Keratinocyte (primary cell): ENCODE measurements around the gene C15orf39.

ENCODE experiments used
- CTCF ChIP-seq, 3 experiments: IDR thresholded peaks in 1 of 3; conservative IDR thresholded peaks in 1 of 3; optimal IDR thresholded peaks in 1 of 3; 2 replicates in 2 of 3; 3 replicates in 1 of 3; pipeline versions ENCODE3 to v1.5.1; 2011; ENCODE audit warnings: low read length in 3 of 3, mild to moderate bottlenecking in 3 of 3, moderate library complexity in 2 of 3, control low read depth in 1 of 3, inconsistent platforms in 1 of 3; ENCODE audit not compliant: insufficient read depth in 2 of 3; ENCODE audit errors: extremely low read depth in 1 of 3
- EZH2 ChIP-seq: IDR thresholded peaks from one replicate; pipeline ENCODE4 v1.6.1; 2012; ENCODE audit warnings: inconsistent platforms, mild to moderate bottlenecking, low read length, moderate library complexity

GRCh38 chr15:75156326-75157215 lies 45.1 kb upstream of the C15orf39 start:
- TF ChIP-seq EZH2 (no peak), CTCF (optimal IDR thresholded peaks at IDR 0.05 in 1 of 3, IDR thresholded peaks at IDR 0.05 in 1 of 3, conservative IDR thresholded peaks at IDR 0.05 in 1 of 3; ENCODE audit: extremely low read depth in 1 of 3, insufficient read depth in 2 of 3, low read length in 3 of 3) (no peak)
